Activated effector memory CD4-positive, alpha-beta T cell treated with Interleukin-2 at 50 U/mL for 16 hours (primary cell): ENCODE measurements around the gene COL8A1.

Experiments used
- DNase-seq: peaks from one replicate; pipeline ENCODE4 v3.0.0-alpha.2; 2020

The COL8A1 gene

DNA sequence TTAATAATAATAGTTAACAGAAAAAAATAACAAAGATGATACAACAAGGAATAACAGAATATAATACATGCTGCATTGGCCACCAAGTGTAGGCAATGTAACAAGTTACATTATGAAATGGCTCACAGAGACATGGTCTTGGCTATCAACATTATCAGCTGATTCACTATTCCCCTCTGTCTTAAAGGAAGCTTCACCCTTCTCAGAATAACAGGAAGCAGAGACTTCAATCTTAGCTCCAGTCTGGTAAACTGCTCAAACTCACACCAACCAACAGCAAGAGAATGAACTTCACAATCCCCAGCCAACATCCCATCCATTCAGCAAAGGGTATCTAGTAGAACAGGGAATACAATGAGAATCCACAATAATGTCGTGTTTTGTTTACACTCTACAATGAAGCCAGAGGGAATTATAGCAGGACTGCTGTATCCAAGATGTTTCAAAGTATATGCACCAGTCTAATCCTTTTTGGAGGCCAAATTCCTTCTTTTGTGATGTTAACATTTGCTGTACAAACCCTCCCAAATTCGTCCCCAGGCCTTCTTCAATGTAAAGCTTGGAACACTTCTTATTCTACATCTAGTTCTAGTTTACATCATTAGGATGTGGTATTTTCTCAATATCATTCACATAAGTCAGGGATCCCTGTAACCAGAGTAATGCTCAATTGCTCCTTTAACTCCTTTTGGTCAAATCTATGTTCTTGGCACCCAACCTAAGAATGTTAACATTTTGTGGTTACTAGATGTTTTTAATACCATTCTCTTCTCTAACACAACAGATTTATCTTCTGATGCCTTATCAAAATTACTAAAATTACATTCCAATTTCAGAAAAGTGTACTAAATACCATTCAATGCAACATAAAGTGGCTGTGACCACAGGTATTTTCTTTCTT, 126.9 kb downstream of the COL8A1 start:
- no peak for DNase-seq

DNA sequence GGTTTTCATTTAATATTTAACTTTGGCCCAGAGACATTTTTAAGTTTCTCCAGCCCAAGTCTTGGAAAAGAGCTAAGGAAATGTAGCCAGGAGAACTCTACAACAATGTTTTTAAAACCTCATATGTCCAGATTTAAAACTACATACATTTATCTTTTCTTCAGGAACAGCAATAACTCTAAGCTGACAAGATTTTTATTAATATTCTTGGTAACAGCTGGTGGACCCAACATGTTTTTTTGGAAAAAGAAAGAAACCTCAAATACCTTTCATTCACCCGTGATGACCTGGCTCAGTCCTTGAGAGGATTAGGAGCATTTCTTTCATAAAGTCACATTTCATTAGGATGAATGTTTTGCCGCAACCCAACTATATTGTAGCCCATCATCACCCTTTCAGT, 128.9 kb downstream of the COL8A1 start:
- DNase-seq, result no peak

DNA sequence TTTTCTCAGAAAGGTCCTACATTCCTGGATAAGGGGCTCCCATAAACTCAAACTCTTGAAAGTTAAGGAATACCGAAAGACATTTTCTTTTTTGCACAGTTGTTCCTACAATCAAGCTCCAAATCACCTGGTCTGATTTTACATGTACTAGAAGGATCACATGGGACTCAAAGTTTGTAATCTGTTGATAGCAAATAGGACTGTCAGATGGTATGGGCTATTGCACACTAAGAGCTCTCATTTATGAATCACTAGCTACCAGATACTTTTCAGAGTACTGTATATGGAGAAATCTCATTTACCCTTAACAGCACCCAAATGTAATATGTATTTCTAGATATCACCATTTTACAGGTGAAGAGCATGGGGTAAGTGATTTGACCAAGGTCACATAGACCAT, 129.7 kb downstream of the COL8A1 start:
- no peak for DNase-seq

DNA sequence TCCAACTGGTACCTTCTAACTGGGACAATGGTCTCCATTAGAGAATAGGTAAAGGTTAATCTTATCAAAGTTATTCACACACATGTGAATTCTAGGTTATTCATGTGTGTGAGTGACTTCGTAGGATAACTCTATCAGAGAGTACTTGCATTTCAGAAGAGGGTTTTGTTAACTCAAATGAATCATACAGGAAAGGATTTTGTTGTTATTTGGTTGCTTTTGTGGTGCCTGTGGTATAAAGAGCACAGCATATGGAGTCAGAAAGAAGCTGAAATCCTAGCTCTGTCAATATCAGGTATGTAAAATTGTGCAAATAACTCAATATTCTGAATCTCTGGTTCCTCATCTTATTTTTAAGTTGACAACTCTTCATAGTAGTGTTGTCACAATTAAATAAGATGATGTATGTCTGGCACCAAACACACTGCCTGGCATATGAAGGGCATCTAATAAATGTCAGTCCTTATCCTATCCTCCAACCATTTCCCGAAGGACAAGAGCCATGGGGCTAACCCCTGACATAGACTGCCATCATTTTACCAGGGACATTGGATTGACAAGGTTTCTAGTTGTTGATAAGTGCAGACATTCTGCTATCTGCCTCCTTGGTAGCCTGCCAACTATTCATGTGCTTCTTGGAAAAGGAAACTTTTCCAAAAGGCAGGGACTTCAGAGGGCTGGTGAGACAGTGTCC, 130.6 kb downstream of the COL8A1 start:
- no peak for DNase-seq

DNA sequence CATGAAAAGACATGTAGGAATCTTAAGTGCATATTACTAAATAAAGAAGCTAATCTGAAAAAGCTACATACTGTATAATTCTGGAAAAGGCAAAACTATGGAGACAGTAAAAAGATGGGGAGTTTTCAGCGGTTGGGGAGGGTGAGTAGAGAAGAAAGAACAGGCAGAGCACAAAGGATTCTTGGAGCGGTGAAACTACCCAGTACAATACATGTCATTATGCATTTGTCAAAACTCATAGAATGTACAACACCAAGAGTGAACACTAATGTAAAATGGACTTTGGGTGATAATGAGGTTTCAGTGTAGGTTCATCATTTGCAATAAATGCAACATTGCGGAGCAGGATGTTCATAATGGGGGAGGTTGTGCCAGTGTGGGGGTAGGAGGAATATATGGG, 133.8 kb downstream of the COL8A1 start:
- DNase-seq, result no peak

DNA sequence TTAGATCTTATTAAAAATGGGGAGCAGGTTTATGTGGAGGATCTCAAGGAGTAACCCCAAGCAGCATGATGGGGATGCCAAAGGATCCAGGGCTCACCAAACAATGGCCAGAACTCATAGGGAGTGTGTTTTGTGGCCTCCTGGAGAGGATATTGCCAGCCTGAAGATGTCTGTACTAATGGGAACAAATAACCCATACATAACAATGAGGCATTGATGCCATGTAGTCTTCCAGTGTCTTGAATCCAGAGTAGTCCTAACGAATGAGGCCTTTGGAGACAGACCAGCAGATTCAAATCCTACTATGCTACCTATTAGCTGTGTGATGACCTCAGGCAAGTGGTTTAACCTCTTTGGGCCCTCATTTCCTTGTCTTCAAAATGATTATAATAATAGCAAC, 134.3 kb downstream of the COL8A1 start:
- no peak for DNase-seq

DNA sequence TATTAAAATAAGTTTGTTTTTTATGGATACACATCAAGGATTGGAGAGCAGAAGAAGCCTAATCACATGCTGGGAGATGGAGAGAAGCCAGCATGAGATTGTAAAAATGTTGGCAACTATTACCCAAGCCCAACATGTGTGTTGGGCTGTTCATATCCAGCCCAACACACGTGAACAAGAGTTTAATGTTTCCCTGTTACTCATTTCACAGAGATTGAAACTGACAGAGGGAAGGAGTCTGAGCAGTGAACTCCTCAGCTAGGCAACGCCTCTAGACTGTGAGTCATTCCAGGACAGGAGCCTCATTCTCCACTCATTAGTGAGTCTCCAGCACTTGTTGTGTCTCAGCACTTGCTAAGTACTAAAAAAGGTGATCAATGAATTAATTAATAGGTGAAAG, 136.1 kb downstream of the COL8A1 start:
- DNase-seq, result no peak

DNA sequence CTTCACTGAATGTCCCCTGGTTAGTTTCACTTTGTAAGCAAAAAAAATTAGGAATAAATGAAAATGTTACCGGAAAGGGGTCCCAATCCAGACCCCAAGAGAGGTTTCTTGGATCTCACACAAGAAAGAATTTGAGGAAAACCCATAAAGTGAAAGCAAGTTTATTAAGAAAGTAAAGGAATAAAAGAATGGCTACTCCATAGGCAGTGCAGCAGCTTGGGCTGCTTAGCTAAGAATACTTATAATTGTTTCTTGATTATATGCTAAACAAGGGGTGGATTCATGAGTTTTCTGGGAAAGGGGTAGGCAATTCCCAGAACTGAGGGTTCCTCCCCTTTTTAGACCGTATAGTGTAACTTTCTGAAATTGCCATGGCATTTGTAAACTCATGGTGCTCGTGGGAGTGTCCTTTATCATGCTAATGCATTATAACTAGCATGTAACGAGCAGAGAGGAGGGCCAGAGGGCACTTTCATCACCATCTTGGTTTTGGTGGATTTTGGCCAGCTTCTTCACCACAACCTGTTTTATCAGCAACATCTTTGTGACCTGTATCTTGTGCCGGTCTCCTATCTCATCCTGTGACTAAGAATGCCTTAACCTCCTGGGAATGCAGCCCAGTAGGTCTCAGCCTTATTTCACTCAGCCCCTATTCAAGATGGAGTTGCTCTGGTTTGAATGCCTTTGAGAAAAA, 138.3 kb downstream of the COL8A1 start:
- no peak for DNase-seq

DNA sequence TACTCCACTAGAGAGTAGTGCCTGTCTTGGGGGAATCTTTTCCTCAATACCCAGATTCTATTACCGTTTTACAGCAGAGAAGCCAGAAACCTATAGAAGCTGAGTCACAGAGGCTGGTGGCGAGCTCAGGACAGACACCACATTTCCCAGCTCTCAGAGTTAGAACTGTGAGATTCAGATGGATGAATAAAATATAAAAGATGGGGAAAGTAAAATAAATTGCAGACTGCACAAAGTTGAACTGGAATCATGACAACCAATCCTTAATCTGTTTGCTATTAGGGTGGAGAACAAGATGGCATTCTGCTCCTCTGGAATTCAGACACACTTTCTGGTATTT, 138.8 kb downstream of the COL8A1 start:
- DNase-seq, result no peak

DNA sequence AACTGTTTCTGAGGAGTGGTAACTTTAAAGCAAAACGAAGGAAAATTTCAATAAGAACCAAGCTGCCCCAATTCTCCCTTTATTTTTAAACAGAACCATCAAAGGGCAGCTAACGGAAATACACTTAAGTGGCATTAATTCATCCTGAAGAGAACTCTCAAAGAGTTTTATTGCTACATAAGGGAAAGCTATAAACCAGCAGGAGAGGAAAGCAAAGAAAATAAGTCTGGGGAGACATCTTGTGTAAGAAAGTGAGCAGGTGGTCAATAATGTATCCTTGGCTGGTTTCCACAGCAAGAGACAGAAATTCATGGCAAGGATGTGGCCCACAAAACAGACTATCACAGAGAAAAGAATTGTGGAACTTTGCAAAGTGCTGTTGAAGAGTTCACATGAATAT, 139.3 kb downstream of the COL8A1 start:
- DNase-seq, result no peak

DNA sequence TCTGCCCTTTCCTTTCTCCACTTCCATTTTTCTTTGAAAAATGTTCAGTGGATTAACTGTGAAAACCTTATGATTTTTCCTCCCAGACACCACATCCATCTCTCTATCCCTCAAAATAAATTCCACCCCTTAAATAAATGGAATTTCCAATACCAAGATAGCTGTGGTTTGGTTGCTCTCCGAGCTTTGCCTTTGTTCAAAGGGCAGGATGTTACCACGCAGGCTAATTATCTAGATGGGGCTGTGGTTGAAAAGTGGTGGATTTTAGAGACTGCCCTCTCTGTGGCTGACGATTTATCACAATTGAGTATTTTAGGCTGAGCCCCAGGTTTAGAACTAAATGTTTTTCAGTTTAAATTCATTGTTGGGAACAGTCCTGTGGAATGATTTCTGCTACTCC, 142.4 kb downstream of the COL8A1 start:
- no peak for DNase-seq

DNA sequence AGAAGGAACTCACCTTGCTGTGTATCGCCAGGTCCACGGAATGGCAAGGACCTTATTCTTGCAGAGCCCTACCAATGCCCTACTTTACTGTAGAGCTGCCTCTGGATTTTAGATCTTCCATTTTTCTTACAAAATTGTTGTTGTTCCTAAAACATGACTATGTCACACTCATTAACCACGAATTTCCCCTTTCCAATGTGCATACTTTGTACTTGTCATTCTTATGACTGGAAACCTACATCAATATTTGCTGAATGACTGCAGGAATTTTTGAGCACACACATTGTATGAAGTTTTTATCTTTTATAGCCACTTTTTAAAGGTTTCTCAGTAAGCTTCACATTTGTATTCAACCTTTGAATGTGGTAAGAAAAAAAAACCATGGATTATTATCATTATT, 143.4 kb downstream of the COL8A1 start:
- no peak for DNase-seq

DNA sequence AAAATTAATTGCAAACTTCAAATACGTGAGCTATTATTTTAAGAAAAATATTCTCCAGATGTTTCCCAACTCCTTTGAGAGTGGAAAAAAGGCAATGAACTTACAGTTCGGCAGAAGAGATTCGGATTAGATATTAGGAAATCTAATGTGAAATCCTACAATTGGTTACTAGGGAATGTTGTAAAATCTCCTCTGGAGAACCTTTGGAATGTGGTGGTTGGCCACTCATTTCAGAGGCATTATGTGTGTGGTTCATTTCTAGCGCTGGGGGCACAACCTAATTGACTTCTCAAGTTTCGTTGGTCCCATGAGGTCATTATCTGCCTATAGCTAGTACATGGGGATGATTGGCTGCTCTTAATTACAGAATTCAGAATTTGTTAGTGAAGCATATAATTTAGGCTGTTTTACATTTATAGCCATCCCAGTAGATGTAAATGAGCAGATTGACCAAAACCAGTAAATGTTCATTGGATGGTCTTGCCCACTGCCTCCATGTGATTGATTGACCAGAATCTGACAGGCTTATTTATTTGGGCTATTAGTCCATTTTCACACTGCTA, 144.7 kb downstream of the COL8A1 start:
- DNase-seq, result no peak

DNA sequence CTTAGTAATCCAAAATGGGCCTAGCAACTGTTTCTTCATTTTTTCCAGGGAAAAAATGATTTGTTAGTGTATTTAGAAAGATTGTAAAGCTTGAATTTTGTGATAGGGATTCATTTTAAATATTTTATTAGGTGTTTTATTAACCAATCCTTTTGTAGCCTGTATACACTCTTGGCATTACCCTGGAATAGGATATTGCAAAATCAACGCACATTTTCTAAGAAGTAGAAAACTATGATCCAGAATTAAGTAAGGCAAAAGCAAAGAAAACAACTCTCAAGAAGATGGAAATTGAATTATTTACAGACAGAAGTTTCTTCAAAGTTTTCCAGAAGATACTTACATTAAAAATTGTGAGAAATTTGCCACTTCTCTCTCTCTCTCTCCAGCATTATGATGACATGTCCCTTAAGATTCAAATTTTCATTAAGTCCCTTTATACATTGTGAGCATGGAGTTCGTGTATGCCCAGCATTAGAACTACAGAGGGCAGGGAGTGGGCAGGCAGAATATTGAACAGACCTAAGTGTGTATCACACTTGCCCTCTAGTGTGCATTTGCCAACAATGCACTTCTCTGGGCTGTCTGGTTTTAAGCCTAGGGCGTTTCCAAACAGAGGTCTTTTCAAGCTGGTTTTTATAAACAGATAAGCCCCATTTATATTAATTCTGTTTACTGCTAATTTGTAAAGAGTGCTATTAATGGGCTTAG, 150.8 kb downstream of the COL8A1 start:
- no peak for DNase-seq

DNA sequence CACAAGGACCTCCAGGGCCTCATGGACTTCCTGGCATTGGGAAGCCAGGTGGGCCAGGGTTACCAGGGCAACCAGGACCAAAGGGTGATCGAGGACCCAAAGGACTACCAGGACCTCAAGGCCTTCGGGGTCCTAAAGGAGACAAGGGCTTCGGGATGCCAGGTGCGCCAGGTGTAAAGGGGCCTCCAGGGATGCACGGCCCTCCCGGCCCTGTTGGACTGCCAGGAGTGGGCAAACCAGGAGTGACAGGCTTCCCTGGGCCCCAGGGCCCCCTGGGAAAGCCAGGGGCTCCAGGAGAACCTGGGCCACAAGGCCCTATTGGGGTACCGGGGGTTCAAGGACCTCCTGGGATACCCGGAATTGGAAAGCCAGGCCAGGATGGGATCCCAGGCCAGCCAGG, 156.1 kb downstream of the COL8A1 start:
- DNase-seq, result no peak

DNA sequence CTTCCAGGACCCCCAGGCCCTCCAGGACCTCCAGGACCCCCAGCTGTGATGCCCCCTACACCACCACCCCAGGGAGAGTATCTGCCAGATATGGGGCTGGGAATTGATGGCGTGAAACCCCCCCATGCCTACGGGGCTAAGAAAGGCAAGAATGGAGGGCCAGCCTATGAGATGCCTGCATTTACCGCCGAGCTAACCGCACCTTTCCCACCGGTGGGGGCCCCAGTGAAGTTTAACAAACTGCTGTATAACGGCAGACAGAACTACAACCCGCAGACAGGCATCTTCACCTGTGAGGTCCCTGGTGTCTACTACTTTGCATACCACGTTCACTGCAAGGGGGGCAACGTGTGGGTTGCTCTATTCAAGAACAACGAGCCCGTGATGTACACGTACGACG, 157.2 kb downstream of the COL8A1 start:
- no peak for DNase-seq

DNA sequence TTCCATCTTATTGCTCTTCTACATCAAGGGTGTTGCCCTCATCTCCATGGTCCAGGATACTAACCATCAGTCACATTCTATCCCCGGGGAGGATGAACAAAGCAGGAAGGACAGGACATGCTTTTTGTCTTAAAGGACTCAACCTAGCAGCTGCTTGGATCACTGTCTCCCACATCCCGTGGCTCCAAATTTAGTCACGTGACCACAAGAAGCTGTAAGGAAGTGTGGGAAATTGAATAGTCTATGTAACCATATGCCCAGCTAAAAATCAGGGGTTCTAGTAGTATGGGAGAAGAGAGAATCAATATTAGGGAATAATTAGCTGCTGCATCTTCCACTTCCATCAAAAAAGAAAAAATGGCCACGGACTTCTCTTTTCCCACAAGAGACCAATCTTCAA, 161.0 kb downstream of the COL8A1 start:
- no peak for DNase-seq

DNA sequence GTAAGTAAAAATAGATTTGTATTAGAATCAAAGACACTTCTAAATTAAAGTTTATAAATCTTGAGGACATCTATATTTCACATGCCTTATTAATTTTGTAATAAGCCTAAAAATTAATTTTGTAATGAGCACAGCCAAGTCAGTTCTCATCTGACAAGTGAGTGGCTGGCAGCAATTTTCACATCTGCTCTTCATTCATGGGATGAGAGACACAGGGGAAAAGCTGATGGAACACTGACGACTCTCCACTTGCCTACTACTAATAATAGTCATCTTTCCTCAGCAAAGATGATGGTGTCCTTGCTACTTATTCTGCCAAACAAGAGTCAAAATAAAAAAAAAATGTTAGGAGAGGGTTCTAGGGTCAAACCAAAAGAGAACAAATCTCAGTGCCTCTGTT, 164.9 kb downstream of the COL8A1 start:
- DNase-seq, result no peak

DNA sequence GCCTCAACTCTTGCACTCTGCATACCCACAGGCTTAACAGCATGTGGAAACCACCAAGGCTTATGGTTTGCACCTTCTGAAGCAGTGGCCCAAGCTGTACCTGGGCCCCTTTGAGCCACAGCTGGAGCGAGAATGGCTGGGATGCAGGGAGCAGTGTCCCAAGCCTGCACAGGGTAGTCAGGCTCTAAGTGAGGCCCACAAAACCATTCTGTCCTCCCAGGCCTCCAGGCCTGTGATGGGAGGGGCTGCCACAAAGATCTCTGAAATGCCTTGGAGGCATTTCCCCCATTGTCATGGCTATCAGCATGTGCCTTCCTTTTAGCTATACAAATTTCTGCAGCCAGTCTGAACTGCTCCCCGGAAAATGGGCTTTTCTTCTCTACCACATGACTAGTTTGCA, 166.8 kb downstream of the COL8A1 start:
- no peak for DNase-seq

DNA sequence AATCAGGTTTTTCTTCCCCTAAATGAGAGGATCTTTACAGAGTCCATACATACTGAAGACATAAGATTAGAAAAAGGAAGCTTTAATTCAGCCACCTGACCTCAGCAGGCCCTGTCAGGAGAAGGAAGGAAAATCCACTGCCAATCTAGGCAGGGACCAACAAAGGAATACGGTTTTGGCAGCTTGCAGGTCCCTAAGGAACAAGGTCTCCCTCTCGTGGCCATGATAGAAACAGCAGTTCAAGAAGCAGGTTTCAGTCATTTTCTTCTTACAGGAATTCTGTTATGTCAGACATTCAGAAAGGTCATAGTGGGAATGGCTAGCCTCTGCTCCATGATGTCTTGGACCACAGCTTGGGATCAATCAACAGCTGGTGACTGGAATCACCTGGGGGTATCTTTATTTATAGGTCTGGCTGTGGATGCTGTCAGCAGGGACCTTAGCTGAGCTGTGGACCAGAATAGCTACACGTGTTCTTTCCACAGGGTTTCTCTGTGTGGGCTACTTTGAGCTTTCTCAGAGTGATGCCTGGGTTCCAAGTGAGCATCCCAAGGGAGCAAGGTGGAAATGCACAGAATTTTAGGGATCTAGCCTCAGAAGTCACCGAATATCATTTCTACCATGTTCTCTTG, 169.9 kb downstream of the COL8A1 start:
- no peak for DNase-seq

DNA sequence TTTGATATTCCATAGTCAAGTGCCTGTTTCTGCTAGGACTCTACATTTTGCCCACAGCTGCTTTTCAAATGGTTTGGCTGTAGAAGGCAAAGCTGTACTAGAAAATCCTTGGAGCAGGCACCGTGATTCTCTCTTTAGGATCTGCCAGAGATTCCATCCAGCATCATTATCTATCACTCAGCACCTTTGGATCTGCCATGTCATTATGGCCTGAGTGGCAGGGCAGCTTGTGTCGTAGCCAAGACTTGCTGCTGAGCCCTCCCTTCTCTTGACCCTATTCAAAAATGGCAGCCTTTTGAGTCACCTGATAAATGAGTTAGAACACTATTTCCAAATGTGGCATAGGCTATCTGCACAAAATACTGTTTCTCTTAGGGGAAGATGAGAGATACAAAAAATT, 171.2 kb downstream of the COL8A1 start:
- DNase-seq, result no peak

DNA sequence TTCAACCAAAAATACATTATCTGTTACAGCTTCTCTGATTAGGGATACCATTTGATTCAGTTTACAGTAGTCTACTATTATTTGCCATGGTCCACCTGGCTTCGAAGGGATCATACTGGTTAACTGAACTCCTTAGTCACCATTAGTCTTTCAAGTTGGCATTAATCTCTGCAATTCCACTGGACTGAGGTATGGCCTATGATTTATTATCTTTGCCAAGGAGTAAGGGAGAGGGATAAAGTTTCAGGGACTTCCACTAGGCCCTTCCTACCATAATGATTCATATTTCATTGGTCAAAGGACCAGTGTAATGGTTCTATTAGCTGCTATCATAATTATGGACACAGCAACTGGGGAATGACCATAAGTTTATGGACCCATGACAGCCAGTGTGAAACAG, 172.0 kb downstream of the COL8A1 start:
- DNase-seq, result no peak

DNA sequence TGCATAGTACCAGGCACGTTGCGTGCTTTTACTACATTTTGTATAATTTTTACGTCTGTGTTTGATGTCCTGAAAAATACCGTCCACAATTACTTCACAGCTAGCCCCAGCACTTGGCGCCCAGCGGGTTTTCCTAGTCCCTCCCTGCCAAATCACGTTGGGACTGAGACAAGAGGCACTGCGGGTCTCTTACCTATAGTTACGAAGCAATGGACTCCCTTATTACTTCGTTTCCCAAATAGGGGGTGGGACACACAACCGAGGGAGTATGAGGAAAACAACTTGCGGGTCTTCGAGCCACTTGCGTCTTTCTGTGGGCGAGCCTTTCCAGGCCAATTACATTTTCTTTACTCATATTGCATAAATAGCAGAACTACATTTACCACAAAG, 178.6 kb downstream of the COL8A1 start:
- no peak for DNase-seq
